Activated gamma-delta T cell treated with anti-CD3 and anti-CD28 coated beads, Interleukin-2, amount 50 U/mL, for 16 hours (primary cell): Measurements from ENCODE around the gene GMDS.
A peak's percentile ranks its signal among the peaks of the same experiment; 100 is the strongest.
"Not testable (repeated sequence)": the region's sequence is repeated elsewhere in the genome, so short reads cannot be mapped to it uniquely, and the experiment has no call there.

Source experiments
- DNase-seq: peaks from one replicate; pipeline ENCODE4 v3.0.0-alpha.2; 2020; ENCODE audit warnings: low read depth

The GMDS gene

DNA sequence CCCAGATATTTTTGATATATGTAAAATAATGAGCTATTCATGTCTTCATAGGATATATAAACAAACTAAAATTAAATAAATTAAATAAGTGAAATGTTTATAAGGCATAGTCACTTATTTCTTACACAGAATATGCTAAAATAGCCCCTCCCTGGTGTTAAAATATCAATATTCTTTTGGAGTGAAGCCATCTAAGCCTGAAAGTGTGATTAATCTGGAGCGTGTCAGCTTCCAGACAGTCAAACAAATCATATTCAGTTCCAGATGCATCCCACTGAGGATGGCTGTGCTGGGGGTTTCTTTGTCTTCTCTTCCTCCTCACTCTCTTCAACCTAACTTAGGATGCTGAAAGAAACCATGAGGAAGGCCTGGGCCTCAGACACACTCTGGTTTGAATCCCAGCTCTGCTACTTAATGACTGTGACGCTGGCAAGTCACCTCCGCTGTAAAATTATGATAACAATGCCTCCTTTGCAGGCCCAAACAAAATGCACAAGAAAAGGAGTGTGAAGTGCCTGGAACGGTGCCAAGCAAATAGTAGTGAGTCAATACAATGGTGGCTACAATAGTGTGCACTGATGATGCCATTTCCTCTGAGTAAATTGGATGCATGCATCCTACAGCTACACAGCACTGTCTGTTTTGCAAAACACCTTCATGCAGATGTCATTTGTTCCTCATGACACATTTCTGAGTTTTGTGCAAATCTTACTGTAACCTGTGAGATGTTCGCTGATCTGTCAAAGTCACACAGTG, 474.3 kb downstream of the GMDS start:
- peak; percentile 9 for DNase-seq

- DNase-seq: peak; percentile 13
Measured at GRCh38 chr6:1770435-1770843, 475.0 kb downstream of the GMDS start.

- no peak for DNase-seq
Measured at GRCh38 chr6:1767481-1768246, 477.7 kb downstream of the GMDS start.

GRCh38 chr6:1766654-1767053, 478.8 kb downstream of the GMDS start:
- DNase-seq: no peak

GRCh38 chr6:1765160-1765903, 480.1 kb downstream of the GMDS start:
- DNase-seq: no peak

GRCh38 chr6:1764397-1764987, 480.9 kb downstream of the GMDS start:
- DNase-seq: no peak

DNA sequence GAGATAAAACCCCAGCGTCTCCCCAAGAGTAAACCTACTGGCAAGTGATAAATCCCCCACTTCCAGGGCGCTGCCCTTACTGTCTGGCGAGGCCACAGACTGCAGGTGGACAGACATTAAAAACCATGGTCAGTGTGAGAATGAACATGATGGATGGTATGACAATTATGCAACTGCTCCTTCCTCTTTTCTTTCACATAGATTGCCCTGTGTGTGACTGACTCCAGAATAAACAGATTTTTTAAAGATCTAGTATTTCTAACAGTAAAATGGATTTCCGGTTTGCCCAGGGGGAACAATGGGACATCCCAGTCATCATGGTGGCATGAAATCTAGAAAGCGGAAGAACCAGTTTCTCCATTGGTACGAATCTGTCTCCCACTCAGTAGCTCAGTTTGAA, 482.0 kb downstream of the GMDS start:
- DNase-seq: no peak

DNA sequence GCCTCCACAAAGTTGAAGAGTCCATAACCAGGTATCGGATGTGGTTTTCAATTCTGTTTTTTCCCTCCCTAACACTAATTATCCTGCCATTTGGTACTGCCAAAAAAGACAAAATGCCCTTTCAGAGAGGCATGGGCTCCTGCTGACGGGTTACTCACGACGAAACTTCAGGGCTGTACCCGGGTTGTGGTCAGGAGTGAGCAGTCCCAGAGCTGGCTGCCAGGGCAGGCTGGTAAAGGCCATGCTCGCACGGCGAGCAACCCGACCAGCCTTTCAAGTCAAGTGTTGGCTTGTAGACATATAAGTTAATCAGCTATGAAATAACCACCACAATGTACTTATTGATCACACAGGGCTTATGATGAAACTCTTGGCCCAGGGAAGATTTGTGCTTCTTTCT, 483.2 kb downstream of the GMDS start:
- no peak for DNase-seq

GRCh38 chr6:1761477-1761877, 483.9 kb downstream of the GMDS start:
- DNase-seq: no peak

- DNase-seq: no peak
Measured at GRCh38 chr6:1760876-1761275, 484.5 kb downstream of the GMDS start.

- no peak for DNase-seq
Measured at GRCh38 chr6:1759870-1760269, 485.5 kb downstream of the GMDS start.

GRCh38 chr6:1758076-1758679, 487.2 kb downstream of the GMDS start:
- DNase-seq: no peak

- no peak for DNase-seq
Measured at GRCh38 chr6:1757131-1757530, 488.3 kb downstream of the GMDS start.

DNA sequence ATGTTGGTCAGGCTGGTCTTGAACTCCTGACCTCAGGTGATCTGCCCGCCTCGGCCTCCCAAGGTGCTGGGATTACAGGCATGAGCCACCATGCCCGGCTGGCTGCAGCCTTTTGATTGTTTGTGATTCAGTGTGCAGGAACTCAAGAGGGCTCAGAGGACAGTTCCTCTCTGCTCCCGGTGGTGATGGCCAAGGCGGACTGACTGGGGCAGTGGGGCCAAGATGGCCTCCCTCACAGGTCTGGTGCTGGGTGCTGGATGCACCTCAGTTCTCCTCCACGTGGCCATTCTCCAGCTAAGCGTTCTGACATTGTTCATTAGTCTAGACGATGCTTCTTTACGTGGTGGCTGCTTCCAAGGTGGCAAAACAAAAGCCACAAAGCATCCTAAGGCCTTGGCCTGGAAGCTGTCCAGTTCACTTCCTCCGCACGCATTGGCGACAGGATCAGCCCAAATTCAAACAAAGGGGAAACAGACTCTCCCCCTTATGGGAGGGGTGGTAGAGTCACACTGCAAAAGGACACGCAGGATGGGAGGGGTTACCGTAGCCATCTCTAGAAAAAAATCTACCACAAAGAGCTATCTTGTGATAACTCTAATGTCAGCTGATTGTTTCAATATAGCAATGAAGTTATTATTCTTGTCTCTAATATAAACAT, 488.8 kb downstream of the GMDS start:
- DNase-seq: no peak

- DNase-seq: not testable (repeated sequence)
Measured at GRCh38 chr6:1751063-1751462, 494.3 kb downstream of the GMDS start.

GRCh38 chr6:1749041-1749440, 496.4 kb downstream of the GMDS start:
- DNase-seq: no peak

DNA sequence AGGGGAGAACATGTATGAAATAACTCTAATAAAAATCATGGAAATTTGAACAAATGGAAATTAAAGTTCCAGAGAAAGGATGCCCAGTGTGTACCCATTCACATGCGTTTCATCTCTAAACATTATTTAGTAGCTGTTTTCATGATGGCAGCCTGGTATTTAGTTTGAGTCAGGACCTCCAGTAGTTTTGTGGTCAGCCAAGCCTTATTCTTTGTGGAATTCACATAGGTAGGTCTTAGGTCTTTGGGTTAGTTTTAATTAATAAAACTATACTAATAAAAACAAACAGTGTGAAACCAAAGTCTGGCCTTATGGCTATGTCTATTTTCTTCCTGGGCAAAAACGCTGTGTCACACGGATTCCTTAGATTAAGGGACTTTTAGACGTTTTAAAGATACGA, 497.9 kb downstream of the GMDS start:
- no peak for DNase-seq

DNA sequence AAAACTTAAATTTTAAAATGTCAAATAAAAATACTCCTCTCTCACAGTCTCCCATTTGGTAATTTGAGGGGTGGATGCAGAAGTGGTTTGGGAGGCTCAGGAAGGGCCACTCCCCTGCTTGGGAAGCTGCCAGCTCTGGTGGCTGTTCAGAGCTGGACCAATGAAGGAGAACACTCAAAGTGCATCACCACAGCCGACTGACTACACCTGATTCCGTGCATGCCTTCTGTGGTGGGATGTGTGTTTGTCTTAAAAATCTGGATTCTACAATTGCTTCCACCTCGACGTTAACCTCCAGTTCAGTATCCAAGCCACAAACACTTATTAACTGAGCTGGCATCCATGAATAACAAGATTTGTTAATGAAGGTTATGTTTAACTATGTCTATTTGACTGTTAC, 498.4 kb downstream of the GMDS start:
- no peak for DNase-seq

- DNase-seq: no peak
Measured at GRCh38 chr6:1745814-1746213, 499.6 kb downstream of the GMDS start.

DNA sequence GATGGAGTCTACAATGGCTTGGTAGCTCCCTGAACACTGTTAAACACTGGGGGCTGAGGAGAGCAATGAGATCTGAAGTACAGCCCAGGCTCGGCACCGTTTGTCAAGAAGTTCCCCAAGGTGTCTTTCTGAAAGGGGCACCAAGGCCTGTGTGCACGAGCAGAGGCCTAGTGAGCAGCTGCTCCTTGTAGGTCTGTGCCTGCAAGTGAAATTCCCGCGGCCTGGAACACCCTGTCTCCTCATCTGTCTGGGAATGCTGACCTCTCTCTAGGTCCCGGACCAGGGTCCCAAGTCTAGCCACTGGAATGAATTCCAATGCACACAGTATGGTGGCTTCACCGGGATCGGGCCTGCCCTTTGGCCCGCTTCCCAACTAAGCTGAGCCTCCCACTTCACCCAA, 500.9 kb downstream of the GMDS start:
- DNase-seq: no peak

DNA sequence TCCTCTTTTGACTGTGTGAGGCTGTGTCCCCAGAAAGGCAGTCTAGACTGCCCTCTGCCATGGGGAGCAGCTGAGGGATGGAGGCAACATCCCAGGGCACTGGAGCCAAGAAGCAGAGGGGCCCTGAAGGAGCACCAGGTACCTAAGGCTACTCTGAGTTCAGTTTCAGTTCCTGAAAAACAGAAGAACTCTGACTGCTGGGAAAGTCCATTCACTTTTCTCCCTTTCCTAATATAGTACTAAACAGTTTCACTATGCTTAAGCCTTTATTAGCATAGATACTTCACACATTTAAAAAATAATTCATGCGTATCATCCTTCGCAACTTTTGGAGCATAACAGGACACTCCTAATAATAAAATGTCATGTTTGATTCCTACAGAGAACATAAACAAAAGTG, 505.7 kb downstream of the GMDS start:
- no peak for DNase-seq

- no peak for DNase-seq
Measured at GRCh38 chr6:1739220-1739619, 506.2 kb downstream of the GMDS start.
